Measurements from ENCODE around the gene IL17RB. TPM values are rescaled to one million over a fixed set of nuclear protein-coding genes. Genes with fewer than 3 reads are reported as not detected.

The IL17RB gene
- total RNA-seq, 1 experiment from 2014 or later, result 9.8 TPM

GRCh38 chr3:53802256-53802880 lies 44.0 kb upstream of the IL17RB start:
- no peak overlapping the region for H4K91ac ChIP-seq (ENCODE audit: insufficient read length, low read depth, low read length)
- H3K27ac ChIP-seq (ENCODE audit: insufficient read length, low read depth, low read length), result no peak overlapping the region
- no peak overlapping the region for H3K14ac ChIP-seq (ENCODE audit: insufficient read depth, low read length)
- no peak overlapping the region for H3K23ac ChIP-seq (ENCODE audit: insufficient read length, low read depth, low read length)
- no peak overlapping the region for H2BK12ac ChIP-seq (ENCODE audit: insufficient read length, low read depth, low read length)
- no peaks in the 10 kb centered on the region for H3K23me2 ChIP-seq (ENCODE audit: insufficient read length, low read depth, low read length, poor library complexity, severe bottlenecking)
- no peak overlapping the region; a peak in 2 of 7 replicates for H3K27ac Mint-ChIP-seq
- H3K9me3 ChIP-seq (ENCODE audit: control insufficient read depth, low read depth, low read length), result no peaks in the 10 kb centered on the region
- no peak overlapping the region for H4K5ac ChIP-seq (ENCODE audit: insufficient read length, low read depth, low read length)
- TF ChIP-seq CTCF (conservative IDR thresholded peaks at IDR 0.05), result no peak
- peaks cover 14 to 18% of the 10 kb centered on the region in 2 experiments for H3K4me1 Mint-ChIP-seq
- no peak overlapping the region for H3K4me2 ChIP-seq (ENCODE audit: insufficient read depth, insufficient read length, low read length)
- H3K36me3 Mint-ChIP-seq (ENCODE audit: insufficient read depth in 1 of 3, low read depth in 3 of 3), result no peaks in the 10 kb centered on the region
- no peak overlapping the region for H4K8ac ChIP-seq (replicated peaks; ENCODE audit: insufficient read length, low read depth, low read length)
- no CpG with 5 or more reads among the region's 8 CpGs for whole genome bisulfite sequencing (ENCODE audit: extremely low coverage, insufficient read length, low lambda C conversion rate)
- no peak overlapping the region for H3K9ac ChIP-seq (ENCODE audit: extremely low read depth, insufficient read length, low read length)
- no peak overlapping the region for H2BK15ac ChIP-seq (ENCODE audit: low read depth, low read length)
- no peak overlapping the region for H3K18ac ChIP-seq (ENCODE audit: insufficient read length, low read depth, low read length)
- H2BK120ac ChIP-seq (ENCODE audit: low read depth, low read length, poor library complexity, severe bottlenecking), result no peak overlapping the region
- H3K4me1 ChIP-seq (ENCODE audit: insufficient read depth, low read length), result no peaks in the 10 kb centered on the region; the same call in 1 of the 2 replicates
- H3K56ac ChIP-seq (ENCODE audit: insufficient read length, low read depth, low read length), result no peak overlapping the region
- H3T11ph ChIP-seq (ENCODE audit: low read length), result no peak overlapping the region
- H2BK5ac ChIP-seq (ENCODE audit: insufficient read length, low read length), result no peak overlapping the region
- no peaks in the 10 kb centered on the region for H3K9me3 Mint-ChIP-seq
- H3K4ac ChIP-seq (ENCODE audit: low read depth, low read length), result no peak overlapping the region
- H4K20me1 ChIP-seq (ENCODE audit: control insufficient read depth, insufficient read depth, insufficient read length), result no peaks in the 10 kb centered on the region
- H2BK20ac ChIP-seq (ENCODE audit: low read depth, low read length, poor library complexity, severe bottlenecking), result no peak overlapping the region
- no peak overlapping the region for H2AFZ ChIP-seq (ENCODE audit: low read length)
- no peak overlapping the region for H3K4me3 Mint-ChIP-seq
- H2AK5ac ChIP-seq (ENCODE audit: insufficient read length, low read length), result no peak overlapping the region
- H3K79me2 ChIP-seq (ENCODE audit: insufficient read depth, low read length), result no peaks in the 10 kb centered on the region
- no peaks in the 10 kb centered on the region; the same call in 1 of the 2 replicates for H3K27me3 Mint-ChIP-seq (ENCODE audit: low read depth)
- H3K79me1 ChIP-seq (ENCODE audit: insufficient read depth, low read depth, low read length, poor library complexity, severe bottlenecking), result no peaks in the 10 kb centered on the region
- no peak for DNase-seq
- no peaks in the 10 kb centered on the region for H3K27me3 ChIP-seq (ENCODE audit: insufficient read depth, low read length)

Data from H9 (cell line).